COLO668 (cell line): ENCODE measurements around the gene SEMA4D.

Experiments used
- DNase-seq: peaks from one replicate; lab custom pipeline; 2025; ENCODE audit not compliant: unreplicated experiment; lab: John Stamatoyannopoulos, UW

SEMA4D gene

DNA sequence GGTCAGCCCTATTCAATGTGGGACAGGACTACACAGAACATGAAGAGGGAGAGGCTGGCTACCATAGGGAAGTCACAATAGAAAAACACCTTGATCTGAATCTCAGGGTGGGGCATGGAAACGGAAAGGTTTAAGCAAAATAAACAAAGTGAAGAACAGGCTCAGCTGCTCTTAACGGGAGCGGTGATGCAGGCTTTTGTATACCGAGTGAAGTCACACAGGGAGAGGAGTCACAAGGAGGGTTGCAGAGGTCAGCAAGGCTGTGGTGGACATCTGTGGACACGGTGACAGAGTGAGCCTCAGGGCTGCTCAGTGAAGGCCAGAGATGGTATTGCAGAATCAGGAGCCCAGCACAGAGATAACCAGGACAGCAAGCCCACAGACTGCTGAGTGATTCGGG, 30.6 kb upstream of the SEMA4D start:
- DNase-seq = peak; percentile 52

DNA sequence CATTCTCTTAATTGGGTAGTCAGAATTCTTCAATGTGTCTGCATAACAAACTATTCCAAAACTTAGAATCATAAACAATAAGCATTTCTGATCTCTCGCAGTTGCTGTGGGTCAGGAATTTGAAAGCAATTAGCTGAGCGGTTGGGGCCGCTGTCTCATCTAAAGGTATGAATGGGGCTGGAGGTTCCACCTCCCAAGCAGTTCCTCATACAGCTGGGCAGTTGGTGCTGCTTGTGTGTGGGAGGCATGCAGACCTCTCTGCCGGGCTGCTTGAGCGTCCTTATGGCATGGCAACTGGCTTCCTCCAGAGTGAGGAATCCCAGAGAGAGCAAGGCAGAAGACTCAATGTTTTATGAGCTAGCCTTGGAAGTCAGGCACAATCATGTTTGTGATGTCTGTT, 30.2 kb upstream of the SEMA4D start:
- DNase-seq = no peak

DNA sequence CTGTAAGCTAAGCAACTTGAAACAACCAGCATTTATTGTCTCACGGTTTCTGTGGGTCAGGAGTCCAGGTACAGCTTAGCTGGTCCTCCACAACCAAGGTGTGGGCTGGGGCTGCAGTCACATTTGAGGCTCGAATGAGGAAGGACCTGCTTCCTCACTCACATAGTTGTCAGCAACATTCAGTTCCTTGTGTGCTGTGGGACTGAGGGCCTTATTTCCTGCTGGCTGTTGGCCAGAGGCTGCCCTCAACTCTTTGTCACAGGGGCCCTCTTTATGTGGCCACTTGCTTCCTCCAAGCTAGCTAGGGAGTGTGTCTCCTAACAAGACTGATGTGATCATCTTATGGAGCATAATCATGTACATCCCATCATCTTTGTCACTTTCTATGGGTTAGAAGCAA, 29.2 kb upstream of the SEMA4D start:
- DNase-seq = no peak

DNA sequence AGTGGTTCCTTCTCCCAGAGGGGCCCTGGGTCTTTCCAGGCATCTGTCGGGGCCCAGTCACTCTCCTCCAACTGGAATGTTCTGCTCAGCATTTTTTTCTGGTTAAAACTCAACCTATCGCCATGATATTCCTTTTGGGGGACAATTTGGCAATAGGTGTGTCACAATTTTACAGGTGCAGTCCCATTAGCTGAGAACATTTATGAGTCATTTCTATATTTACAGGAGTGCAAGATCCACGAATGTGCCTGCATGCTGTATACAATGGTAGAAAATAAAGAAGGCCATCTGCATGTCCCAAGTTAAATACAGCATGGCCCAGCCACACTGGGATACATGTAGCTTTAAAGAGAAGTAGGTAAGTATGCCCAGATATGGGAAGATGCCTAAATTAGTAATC, 28.8 kb upstream of the SEMA4D start:
- DNase-seq = no peak

DNA sequence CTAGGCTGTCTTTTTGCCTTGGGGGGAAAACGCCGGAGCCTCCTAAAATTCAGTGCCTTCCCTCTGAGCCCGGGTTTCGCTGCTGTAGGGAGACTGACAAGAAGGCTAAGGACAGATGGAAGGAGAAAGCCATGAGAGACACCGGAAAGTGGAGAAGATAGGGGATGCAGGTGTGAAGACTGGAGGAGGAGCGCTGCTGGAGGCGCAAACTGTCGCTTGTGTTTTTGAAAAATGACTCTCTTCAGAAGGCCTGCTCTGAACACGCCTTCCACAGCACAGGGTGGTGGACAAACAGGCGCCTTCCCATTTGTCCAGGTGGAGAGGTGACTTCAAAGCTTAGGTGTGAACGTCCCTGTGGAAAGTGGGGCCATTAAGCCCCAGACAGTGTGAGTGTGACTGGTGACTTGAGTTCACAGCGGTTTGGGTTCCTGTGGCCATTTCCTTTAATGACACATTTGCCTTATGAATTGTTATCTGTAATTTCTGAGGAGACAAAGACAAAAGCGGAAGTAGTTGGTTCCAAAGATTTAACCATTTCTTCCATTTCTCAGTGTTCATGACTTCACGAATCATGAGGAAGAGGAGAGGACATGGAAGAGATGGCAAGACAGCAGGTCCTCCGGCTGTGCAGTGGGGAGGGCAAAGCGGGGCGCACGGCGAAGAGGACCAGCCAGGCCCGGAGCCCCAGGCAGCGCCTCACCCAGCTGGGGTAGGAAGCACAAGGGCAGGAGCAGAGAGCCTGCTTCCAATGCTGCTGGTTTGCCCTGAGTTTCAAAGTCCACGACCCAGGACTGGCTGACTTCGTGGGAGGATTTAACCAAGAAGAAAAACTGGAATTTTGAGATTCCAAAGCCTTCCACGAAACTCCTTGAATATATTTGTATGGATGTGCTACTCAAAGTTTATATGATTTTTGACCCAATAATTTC, 27.8 kb upstream of the SEMA4D start:
- no peak for DNase-seq

DNA sequence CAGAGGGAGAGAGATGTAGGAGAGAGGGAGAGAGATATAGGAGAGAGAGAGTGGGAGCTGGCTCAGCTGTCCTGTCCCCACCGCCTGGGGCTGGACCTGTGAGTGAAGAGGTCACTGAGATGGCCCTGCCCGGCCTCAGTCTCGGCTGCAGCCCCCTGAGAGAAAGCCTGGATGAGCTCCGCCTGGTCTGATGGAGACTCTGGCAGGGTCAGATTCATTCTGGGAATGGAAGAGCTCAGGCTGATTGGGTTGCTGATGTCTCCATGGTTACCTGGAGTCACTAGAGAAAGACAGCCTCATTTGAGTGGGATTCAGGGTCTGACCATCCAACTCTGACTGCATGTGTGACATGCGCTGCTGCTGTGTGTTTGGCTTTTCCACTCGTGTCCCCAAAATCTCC, 27.1 kb upstream of the SEMA4D start:
- DNase-seq = no peak

DNA sequence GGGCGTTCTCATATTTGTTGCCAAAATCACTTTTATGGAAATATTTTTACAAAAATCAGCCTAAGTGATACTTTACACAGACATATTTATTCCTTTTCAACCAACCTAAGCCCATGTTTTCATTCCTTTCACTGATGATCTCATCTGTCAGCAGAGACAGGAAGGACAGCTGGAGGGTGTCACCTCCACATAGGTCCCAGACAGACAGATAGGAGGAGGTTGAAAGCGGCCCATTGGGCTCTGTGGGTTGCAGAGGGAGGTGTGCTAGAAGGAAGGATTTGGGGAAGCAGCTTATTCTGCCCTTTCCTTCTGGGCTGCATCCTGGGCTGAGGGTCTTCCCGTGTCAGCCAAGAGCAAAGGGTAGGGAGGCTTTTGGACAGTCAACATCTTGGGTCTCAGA, 26.0 kb upstream of the SEMA4D start:
- DNase-seq = no peak

DNA sequence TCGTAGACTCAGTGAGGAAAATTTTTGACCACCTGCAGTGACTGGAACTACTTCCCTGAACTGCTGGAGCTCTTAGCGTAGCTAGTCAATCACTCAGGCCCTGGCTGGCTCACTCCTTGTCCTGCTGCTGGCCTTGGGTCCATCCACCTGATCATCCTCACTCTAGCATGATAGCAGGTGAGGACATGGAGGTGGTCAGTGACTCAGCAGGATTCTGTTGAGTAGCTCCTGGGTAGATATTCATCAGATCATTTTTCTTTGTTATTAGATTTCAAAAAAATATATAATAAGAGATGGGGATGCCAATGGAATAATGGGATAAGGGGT, 25.0 kb upstream of the SEMA4D start:
- DNase-seq = no peak

DNA sequence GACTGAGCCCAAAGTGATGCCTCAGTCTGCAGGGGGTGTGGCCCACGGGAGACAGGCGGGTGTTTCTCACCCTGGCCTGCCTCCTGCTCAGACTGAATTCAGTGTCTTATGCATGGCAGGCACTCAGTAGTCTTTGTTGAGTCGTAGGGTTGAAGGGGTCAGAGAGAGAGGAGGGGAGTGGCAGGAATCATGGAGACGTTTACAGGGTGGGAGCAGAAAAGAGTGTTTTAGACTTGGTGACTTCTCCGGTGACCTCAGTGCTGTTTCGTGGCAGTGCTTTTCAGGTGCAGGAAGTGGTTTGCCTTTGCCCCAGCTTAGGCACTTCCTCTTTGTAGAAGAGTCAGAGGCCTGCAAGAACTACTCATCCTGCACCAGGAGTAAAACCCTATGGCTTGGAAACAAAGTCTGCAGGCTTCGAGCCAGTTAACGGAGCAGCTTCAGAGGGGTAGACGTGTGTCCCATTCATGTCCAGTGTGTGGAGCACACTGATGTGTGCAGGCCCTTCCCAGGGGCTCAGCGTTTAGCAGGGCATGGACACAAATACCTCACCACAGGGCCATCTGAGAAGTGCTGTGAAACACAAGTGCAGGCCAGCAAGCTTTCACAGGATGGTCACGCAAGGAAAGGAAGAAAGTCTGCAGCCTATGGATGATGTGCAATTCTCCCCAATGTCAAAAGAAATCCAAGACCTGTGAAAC, 24.5 kb upstream of the SEMA4D start:
- no peak for DNase-seq

DNA sequence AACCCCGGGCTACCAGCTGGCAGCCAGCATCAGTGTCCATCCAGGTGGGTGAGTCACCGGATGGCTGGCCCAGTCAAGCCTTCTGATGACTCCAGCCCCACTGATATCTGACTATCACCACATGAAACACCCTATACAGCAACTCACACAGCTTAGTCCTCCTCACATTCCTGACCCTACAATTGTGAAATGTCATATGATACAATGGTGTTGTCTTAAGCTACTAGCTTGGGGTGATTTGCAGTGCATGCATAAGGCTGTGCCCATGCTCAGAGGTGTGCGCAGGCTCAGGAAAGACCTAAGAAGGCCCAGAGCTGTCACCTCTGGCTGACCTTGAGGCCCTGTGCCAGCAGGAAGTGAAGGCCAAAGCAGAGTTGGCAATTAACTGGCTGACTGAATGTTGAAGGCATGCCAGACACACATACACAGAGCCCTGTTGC, 21.5 kb upstream of the SEMA4D start:
- DNase-seq = peak; percentile 20

DNA sequence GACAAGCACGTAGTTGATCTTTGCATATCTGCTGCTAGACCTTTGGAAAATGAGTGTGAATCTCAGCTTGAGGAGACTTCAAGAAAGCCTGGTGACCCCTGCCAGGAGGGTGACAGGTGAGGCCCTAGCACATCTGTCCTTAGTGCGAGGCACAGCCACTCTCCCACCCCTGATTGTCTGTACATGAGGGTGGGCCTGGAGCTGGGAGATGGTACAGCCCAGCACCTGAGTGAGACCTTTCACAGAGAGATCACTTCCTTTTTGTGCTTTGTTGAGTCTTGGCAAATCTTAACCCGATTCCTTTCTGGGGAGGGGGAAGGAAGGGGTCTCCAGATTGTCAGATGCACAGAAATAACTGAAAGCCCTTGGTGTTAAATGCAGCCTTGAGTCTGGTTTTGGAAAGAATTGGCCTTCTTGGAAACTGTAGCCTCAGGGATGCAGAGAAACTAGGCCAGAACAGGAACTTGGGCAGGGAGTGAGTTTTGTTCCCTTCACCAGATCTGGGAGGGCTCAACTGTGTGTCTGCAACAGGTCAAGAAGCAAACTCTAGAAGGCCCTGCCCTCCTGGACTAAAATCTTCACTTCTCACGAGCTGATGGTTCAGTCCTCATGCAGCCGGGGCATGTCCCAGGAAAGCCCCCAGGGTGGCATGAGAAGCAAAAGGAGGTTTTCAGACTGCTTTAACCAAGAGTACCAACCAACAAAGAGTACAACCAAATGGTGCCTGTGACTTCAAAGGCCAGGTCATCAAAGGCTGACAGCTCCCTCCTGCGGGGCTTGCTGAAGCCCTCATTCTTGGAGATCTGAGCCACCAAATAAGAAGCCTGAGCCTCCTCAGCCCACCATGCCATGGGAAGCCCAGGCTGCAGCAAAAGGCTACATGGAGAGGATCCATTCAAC, 20.8 kb upstream of the SEMA4D start:
- DNase-seq = no peak

DNA sequence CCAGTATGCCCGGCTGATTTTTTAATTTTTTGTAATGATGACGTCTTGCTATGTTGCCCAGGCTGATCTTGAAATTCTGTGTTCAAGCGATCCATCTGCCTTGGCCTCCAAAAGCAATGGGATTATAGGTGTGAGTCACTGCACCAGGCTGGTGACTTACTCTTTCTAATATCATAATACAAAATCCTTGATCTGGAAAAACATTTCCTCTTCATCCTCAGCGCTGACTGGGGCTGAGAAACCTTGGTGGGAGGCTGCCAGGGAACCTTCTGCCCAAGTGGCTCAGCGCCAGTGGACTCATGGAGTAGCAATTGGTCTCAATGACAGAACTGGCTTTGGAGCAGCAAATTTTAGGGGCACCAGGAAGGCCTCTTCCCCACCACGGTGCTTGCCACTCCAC, 17.5 kb upstream of the SEMA4D start:
- DNase-seq = no peak

DNA sequence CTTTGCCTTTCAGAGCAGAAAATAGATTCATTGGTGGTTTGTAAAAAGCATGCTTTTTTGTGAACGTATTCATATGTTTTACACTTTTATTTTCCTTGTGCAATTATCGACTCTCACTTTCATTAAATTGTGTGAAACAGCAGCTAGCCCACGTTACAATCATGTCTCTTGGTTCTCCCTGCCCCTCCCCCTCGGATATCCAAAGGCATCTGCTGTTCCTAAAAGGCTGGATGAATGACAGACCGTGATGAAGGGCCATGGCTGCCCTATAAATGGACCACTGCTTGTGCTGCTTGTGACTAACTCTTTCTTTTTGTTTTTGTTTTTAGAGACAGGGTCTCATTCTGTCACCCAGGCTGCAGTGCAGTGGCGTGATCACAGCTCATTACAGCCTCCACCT, 17.0 kb upstream of the SEMA4D start:
- no peak for DNase-seq

DNA sequence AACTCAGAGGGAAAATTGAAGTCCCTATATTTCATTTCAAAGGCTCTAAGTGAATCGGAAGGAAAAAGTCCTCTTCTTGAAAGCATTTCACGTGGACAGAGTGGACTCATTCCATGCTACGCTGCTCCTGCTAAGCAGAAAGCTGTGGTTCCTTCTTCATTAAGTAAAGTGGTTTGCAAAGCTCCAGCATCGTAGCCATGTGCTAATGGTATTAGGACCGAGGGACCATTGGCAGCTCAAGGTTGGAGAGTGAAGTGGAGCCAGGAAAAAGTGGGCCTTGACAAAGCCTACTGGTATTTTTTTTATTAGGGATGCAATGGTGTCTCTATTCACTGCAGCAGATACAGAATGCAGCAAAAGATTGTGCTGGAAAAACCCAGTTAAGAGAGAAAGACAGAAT, 16.4 kb upstream of the SEMA4D start:
- DNase-seq = no peak

DNA sequence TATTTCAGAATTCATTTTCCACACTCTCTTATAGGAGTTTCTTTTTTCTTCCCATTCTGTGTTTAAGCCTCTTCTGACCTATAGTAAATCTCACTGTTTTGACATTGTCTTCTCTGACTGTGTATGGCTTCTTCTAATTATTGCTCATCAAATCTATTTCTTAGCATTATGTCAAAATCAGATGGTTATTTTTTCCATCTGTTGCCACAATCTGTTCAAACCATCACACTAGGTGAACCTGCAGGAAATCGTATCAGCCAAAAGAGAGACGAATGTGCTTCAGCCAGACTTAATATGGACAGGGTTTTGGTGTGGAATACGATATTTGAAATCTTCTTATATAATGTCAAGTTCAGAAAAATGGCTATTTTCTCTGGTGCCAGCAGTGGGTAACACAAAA, 15.9 kb upstream of the SEMA4D start:
- DNase-seq = no peak

DNA sequence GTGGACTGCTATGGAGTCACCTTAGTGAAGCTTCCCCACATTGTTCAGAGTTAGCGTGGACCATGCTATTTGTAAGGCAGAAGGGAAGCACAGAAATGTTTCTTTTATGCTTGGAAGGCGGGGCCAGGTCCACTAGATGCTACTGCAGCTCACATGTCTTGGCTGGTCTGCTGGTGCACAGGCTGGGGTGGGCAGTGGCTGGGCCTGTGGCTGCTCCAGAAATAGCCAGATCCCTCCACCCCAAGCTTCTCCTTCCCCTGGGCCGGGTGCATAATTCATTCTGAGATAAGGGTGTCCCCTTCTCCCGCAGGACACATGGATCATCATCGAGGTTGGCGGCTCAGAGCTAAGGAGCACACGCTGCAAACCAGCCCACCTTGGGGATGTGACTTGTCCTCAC, 14.5 kb upstream of the SEMA4D start:
- DNase-seq = no peak

DNA sequence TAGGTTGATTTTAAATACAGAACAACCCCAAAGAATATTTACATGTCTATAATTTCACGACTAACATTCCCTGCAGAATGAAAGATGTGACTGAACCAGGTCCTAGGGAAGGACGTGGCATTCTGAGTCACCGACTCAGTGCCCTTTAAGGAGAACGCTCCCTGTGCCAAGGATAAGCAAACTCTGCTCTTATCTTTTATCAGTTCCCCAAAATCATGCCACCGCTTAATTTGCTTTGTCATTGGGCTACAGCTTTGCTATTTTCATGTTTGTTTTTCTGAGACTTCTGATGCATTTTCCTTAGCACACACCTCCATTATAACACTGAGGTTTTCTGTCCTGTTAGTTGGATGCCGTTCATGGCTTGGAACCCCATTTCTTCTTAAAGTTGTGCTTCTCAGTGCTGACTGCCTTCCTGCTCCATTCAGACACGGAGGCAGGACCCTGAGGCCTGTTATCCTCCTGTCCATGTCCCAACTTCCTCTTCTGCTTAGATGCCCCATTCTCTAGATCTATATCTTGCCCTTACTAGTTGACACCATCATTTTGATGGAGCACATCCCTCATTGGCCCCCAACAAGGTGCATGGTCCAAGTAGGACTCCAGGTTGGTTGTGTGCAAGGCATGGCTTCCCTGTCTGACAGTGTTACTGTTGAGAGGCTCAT, 11.2 kb upstream of the SEMA4D start:
- DNase-seq = no peak

DNA sequence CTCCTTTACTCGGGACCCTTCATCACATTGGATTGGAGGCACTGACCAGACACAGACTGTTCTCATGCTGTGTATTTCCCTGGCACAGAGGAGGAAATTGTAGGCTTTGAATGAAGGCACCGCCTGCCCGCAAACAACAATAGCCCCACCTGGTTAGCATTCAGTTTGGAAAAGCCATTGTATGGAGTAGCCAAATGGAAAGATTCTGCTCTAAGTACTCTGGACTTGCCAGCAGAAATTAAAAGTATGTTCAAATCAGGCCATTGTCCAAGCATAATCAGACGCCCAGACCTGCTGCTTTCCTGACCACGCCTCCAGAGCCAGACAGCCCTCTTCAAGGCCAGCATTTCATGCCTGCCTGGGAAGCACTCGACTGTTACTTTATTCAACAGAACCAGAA, 8.0 kb upstream of the SEMA4D start:
- peak; percentile 33 for DNase-seq

DNA sequence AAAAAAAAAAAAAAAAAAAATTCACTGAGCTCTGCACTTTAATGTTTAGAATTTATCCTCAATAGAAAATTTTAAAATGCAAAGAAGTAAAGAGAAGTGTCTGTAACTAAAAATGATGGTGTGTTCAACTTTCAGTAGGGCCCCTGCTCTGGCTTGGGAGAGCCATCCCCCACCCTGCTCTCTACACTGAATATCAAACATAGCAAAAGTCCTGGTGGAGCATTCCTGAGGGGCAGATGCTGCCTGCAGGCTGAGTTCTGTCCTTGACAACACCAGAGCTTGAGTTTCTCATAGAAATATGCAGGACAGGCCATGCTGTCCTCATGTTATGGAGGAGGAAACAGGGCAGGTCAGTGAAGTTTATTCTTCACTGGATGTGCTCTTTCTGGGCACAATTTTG, 7.1 kb upstream of the SEMA4D start:
- DNase-seq = no peak

DNA sequence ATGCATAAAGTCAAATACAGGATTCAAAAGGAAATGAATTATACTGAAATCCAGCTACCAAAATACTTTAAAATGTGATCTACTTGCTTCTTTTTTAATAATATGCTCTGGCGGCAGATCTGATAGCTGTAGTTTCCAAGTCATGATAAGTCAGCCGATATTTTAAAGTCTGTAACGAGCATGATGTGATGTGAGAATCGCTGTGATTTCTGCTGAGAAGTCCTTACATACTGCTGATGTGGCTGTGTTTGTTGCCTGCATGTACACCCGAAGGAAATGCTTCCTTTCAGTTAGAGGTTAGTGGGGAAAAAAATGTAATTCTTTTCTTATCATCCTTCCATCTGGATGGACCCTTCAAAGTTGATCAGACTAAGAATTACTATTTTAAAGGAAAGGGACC, 4.8 kb upstream of the SEMA4D start:
- no peak for DNase-seq

DNA sequence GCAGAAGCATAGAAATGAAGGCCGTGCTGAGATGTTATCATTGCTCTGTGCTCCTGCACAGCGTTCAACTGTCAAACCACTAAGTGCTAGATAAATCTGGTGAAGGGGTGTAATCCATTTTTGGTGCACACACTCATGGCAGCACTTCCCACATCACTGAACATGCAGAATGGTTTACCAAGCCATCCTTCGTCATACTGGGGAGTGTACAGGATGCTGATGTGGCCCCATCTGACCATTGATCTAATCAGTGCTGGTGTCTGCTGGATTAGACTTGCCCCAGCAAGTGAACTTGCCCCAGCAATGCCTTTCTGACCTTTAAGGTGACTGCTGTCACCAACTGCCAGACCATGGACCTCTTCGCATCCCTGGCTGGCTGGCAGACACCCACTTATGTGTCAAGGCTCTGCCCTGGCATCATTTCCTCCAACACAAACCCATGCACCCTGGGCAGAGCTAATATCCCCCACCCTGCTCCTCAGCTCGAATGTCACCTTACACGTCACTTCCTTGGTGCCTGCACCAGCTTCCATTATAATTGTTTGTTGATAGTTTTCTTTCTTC, 4.2 kb upstream of the SEMA4D start:
- DNase-seq = no peak
